ENCODE results near the gene PROS1.

GRCh38 chr3:93936549-93936948, 37.1 kb downstream of the PROS1 start:
- TF ChIP-seq, protein P1, sequence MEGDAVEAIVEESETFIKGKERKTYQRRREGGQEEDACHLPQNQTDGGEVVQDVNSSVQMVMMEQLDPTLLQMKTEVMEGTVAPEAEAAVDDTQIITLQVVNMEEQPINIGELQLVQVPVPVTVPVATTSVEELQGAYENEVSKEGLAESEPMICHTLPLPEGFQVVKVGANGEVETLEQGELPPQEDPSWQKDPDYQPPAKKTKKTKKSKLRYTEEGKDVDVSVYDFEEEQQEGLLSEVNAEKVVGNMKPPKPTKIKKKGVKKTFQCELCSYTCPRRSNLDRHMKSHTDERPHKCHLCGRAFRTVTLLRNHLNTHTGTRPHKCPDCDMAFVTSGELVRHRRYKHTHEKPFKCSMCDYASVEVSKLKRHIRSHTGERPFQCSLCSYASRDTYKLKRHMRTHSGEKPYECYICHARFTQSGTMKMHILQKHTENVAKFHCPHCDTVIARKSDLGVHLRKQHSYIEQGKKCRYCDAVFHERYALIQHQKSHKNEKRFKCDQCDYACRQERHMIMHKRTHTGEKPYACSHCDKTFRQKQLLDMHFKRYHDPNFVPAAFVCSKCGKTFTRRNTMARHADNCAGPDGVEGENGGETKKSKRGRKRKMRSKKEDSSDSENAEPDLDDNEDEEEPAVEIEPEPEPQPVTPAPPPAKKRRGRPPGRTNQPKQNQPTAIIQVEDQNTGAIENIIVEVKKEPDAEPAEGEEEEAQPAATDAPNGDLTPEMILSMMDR (optimal IDR thresholded peaks at IDR 0.05 in 1 of 3, IDR thresholded peaks at IDR 0.05 in 1 of 3, conservative IDR thresholded peaks at IDR 0.05 in 1 of 3; ENCODE audit: extremely low read depth in 1 of 3, insufficient read depth in 2 of 3, low read length in 3 of 3): no peak
- no peak for TF ChIP-seq EZH2 (IDR thresholded peaks at IDR 0.05; ENCODE audit: low read length)
